ENCODE data around the gene TTC9. TPM values are rescaled to one million over a fixed set of nuclear protein-coding genes. Genes with fewer than 3 reads are reported as not detected.

The TTC9 gene
- total and polyA plus RNA-seq, 8 donors = 0.59 to 4.0 (median 0.97) TPM

DNA sequence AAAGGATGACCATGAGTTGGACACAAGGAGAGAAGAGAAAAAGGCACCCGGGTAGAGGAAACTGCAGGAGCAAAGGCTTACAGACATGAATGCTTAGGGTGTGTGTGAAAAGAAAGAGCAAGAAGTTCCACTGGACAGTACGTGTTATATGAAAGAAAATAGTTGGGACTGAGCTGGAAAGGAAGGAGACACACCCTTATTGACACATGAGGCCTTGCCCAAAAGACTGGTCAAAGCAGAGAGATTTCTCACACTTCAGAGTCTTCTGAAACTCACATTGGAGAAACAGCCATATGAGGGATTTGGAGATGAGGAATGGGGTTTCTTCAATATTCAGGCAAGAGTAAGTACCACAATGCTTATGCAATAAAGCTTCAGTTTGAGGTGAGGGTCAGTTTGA lies 56.0 kb downstream of the TTC9 start:
- Histone ChIP-seq H3K27ac (no peak overlapping the region), H3K9me3 (no peaks in the 10 kb centered on the region), H3K4me1 (no peaks in the 10 kb centered on the region), H3K27me3 (no peaks in the 10 kb centered on the region), H3K36me3 (no peaks in the 10 kb centered on the region), H3K4me3 (no peak overlapping the region)
- WGBS, 2 donors = 67 to 88% methylated on average over 2 of the region's 2 CpGs
- TF ChIP-seq, protein P1, sequence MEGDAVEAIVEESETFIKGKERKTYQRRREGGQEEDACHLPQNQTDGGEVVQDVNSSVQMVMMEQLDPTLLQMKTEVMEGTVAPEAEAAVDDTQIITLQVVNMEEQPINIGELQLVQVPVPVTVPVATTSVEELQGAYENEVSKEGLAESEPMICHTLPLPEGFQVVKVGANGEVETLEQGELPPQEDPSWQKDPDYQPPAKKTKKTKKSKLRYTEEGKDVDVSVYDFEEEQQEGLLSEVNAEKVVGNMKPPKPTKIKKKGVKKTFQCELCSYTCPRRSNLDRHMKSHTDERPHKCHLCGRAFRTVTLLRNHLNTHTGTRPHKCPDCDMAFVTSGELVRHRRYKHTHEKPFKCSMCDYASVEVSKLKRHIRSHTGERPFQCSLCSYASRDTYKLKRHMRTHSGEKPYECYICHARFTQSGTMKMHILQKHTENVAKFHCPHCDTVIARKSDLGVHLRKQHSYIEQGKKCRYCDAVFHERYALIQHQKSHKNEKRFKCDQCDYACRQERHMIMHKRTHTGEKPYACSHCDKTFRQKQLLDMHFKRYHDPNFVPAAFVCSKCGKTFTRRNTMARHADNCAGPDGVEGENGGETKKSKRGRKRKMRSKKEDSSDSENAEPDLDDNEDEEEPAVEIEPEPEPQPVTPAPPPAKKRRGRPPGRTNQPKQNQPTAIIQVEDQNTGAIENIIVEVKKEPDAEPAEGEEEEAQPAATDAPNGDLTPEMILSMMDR (IDR thresholded peaks at IDR 0.05) = no peak
- ATAC-seq (peak in 1 of 4 donors; percentile 36), FAIRE-seq (no peak), DNase-seq (no peak)
- intact Hi-C loops (cut with DNase I) = no loop called here

DNA sequence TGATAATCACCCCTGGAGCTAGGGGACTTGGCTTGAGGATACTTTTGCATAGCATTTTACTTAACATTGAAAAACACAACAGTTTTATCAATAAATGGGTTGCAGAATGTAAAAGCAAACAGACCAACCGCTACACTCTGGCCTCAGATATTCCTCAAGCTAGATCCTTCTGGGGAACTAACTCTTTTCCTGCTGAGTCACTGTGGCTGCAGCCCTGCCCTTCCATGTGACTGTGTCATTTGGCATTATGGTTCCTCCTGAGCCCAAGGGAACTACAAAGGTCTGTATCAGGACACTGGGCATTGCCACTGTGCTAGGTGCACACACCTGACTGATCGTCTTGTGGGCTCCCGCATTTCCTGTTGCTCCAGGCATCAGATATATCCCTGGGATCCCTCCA lies 56.6 kb downstream of the TTC9 start:
- 65 to 74% methylated on average over 3 of the region's 3 CpGs for WGBS, 2 donors
- Histone ChIP-seq H3K4me3 (no peak overlapping the region), H3K9me3 (no peaks in the 10 kb centered on the region), H3K36me3 (no peaks in the 10 kb centered on the region), H3K4me1 (no peaks in the 10 kb centered on the region), H3K27ac (no peak overlapping the region), H3K27me3 (no peaks in the 10 kb centered on the region)
- intact Hi-C loops (cut with DNase I) = no loop called here
- FAIRE-seq = no peak
- peak in 3 of 4 donors; percentile 47 to 90 (median 90) for ATAC-seq
- TF ChIP-seq, protein P1 (IDR thresholded peaks at IDR 0.05) = no peak
- peak in 2 of 6 donors; percentile 16 to 33 for DNase-seq

DNA sequence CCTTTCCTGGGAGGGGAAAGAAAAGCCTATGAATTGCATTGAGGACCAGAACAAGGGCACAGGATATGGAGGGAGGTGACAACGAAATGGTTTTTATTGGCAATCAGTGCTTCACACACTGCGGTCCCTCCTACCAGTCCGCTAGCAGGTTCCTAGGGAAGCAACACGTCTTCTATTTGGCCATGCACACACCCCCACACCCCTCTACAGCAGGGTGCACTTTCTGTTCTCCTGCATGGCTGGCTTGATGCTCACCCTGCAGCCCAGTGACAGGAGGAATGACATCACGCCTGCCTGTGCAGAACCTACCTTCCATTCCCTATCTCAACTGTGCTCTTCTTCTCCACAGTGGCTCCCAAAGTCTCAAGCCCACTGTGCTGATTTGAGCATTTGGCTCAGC lies 57.9 kb downstream of the TTC9 start:
- no peaks in the 10 kb centered on the region for H3K36me3 ChIP-seq
- no peaks in the 10 kb centered on the region for H3K9me3 ChIP-seq
- ATAC-seq (no peak), DNase-seq (no peak), FAIRE-seq (no peak)
- no peak overlapping the region for H3K4me3 ChIP-seq
- intact Hi-C loops (cut with DNase I) = no loop called here
- TF ChIP-seq, protein P1 (IDR thresholded peaks at IDR 0.05) = no peak
- WGBS, 2 donors = 70 to 72% methylated on average over 5 of the region's 5 CpGs
- H3K27me3 ChIP-seq = no peaks in the 10 kb centered on the region
- H3K27ac ChIP-seq = no peak overlapping the region
- no peaks in the 10 kb centered on the region for H3K4me1 ChIP-seq

DNA sequence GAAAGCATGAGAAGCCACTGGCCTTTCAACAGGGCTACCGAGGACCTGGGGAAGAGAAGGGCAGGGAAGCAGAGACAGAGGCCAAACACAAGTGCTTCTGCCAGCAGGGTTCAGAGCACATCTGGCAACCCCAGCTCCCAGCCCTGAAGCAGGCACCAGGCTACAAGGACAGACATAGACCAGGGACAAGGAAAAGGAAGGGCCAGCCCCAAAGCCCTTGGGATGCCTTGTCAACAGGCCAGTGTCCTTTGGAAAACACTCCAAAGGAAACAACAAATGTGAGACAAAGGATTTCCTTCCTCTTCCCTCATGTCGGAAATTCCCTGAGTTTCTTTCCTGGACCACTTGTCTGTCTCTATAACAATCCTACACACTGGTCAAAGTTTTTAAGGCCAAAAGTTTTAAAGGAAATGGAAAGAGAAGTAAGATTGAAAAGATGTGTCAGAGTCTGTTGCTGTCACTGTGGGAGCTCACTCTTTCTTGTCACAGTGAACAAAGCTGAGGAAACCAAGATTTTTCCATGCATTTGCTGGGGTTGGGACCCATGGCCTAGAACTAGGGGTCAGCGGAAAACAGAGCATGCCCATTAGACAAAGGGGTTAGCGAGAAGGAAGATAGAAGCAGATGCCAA lies 59.4 kb downstream of the TTC9 start:
- Histone ChIP-seq H3K9me3 (no peaks in the 10 kb centered on the region), H3K36me3 (no peaks in the 10 kb centered on the region), H3K4me1 (no peaks in the 10 kb centered on the region), H3K4me3 (no peak overlapping the region), H3K27me3 (no peaks in the 10 kb centered on the region), H3K27ac (no peak overlapping the region)
- TF ChIP-seq, protein P1 (IDR thresholded peaks at IDR 0.05) = no peak
- WGBS, 2 donors = 75 to 79% methylated on average over 4 of the region's 4 CpGs
- ATAC-seq (no peak), DNase-seq (no peak), FAIRE-seq (no peak)
- intact Hi-C loops (cut with DNase I) = no loop called here

DNA sequence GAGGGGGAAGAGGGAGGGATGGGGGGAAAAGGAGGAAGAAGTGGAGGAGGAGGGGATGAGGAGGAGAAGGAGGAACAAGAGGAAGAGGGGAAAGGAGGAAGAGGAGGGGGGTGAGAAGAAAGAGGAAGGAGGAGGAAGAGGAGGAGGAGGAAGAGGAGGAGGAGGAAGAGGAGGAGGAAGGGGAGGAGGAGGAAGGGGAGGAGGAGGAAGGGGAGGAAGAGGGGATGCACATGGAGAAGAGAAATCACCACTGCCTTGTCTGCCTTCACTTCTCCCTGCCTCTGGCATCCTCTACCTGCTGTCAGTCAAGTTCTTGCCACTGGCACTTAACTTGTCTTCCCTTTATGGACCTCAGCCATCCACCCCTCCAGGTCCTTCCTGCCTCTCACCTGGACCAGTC lies 59.9 kb downstream of the TTC9 start:
- H3K27ac ChIP-seq = no peak overlapping the region
- H3K36me3 ChIP-seq = no peaks in the 10 kb centered on the region
- H3K27me3 ChIP-seq = no peaks in the 10 kb centered on the region
- intact Hi-C loops (cut with DNase I) = no loop called here
- TF ChIP-seq, protein P1 (IDR thresholded peaks at IDR 0.05) = no peak
- no peak overlapping the region for H3K4me3 ChIP-seq
- no peaks in the 10 kb centered on the region for H3K4me1 ChIP-seq
- H3K9me3 ChIP-seq = no peaks in the 10 kb centered on the region
- DNase-seq = no peak
- no peak for FAIRE-seq
- ATAC-seq = no peak
